CD4-positive, alpha-beta T cell (primary cell): ENCODE data around the gene C3orf20. TPM values are rescaled to one million over a fixed set of nuclear protein-coding genes. Genes with fewer than 3 reads are reported as not detected.

Source experiments
- ATAC-seq: fragments of 200-7000 bp; cut with Tn5 transposase; one replicate; pipeline ENCODE4 v1.10.0; 2022; ENCODE audit warnings: mild to moderate bottlenecking; ENCODE audit not compliant: poor library complexity
- CTCF ChIA-PET: fragments of 350-600 bp; sonication (Branson Sonifier 250); formaldehyde crosslinking; loops from one replicate; lab custom pipeline; 2021; ENCODE audit warnings: antibody characterized with exemption, inconsistent platforms; lab: Charles Lee
- POLR2A ChIA-PET: fragments of 350-600 bp; sonication (Branson Sonifier 250); formaldehyde crosslinking; loops from one replicate; lab custom pipeline; 2021; ENCODE audit warnings: antibody characterized with exemption, inconsistent platforms; lab: Charles Lee
- DNase-seq, 14 experiments: peaks; one replicate each; pipeline ENCODE4 v3.0.0-alpha.2; 2013 to 2020; ENCODE audit warnings: mixed read lengths in 2 of 14
- H3K27ac ChIP-seq, 2 donors: one replicate each; pipeline versions ENCODE4 v1.5.1 to v1.7.0; 2013; ENCODE audit warnings: low read length in 2 of 2, low read depth in 1 of 2, mild to moderate bottlenecking in 1 of 2
- H3K27me3 ChIP-seq, 2 experiments: 1 replicate in 1 of 2; 2 replicates in 1 of 2; pipeline versions ENCODE4 v1.6.1 to v1.7.0; 2013; ENCODE audit warnings: low read length in 2 of 2, control low read depth in 1 of 2, mild to moderate bottlenecking in 1 of 2, moderate library complexity in 1 of 2; ENCODE audit not compliant: insufficient read depth in 2 of 2, control insufficient read depth in 1 of 2
- H3K36me3 ChIP-seq: one replicate; pipeline ENCODE4 v1.6.1; 2013; ENCODE audit warnings: low read length, control low read depth; ENCODE audit not compliant: insufficient read depth
- H3K4me1 ChIP-seq: one replicate; pipeline ENCODE4 v1.6.1; 2013; ENCODE audit warnings: low read length, control low read depth; ENCODE audit not compliant: insufficient read depth
- H3K4me3 ChIP-seq: one replicate; pipeline ENCODE4 v1.5.1; 2013; ENCODE audit warnings: mild to moderate bottlenecking, low read length, moderate library complexity
- H3K9me3 ChIP-seq, 2 experiments: 1 replicate in 1 of 2; 2 replicates in 1 of 2; pipeline versions ENCODE4 v1.6.1 to v1.7.0; 2013; ENCODE audit warnings: low read length in 2 of 2, mild to moderate bottlenecking in 2 of 2, control low read depth in 1 of 2, moderate library complexity in 1 of 2; ENCODE audit not compliant: control insufficient read depth in 1 of 2, insufficient read depth in 1 of 2
- H3K27ac Mint-ChIP-seq: one replicate; pipeline ENCODE4 v1.8.0; 2020; ENCODE audit warnings: mixed read lengths
- H3K27me3 Mint-ChIP-seq: one replicate; pipeline ENCODE4 v1.8.0; 2021; ENCODE audit warnings: mixed read lengths
- H3K36me3 Mint-ChIP-seq: one replicate; pipeline ENCODE4 v1.8.0; 2021; ENCODE audit warnings: low read depth, mixed read lengths
- H3K4me1 Mint-ChIP-seq: one replicate; pipeline ENCODE4 v1.8.0; 2021; ENCODE audit warnings: low read depth, mixed read lengths
- H3K4me3 Mint-ChIP-seq: one replicate; pipeline ENCODE4 v1.8.0; 2020; ENCODE audit warnings: mild to moderate bottlenecking, mixed read lengths
- H3K9me3 Mint-ChIP-seq: one replicate; pipeline ENCODE4 v1.8.0; 2020; ENCODE audit warnings: mixed read lengths
- CTCF ChIP-seq: fragments of 200-600 bp; IDR thresholded peaks from one replicate; pipeline ENCODE4 v1.8.0; 2022; ENCODE audit warnings: antibody characterized with exemption, mild to moderate bottlenecking
- intact Hi-C, 2 experiments: fragments of 100-400 bp; cut with DNase I in 1 of 2; cut with micrococcal nuclease in 1 of 2; formaldehyde crosslinking; loops; one replicate each; pipeline versions ENCODE4 v1.15.1 to v1.9.0; 2023 to 2025; cut with DNase I, micrococcal nuclease
- total RNA-seq, 174 experiments: library from RNA in 2 of 174; stranded (reverse) in 2 of 174; gene quantifications; one replicate each; pipeline ENCODE4 v1.2.3 and lab custom pipeline; 2021 to 2026

C3orf20 gene
- total RNA-seq, 2 experiments from 2014 or later, result 0.14 TPM; not detected in 1

DNA sequence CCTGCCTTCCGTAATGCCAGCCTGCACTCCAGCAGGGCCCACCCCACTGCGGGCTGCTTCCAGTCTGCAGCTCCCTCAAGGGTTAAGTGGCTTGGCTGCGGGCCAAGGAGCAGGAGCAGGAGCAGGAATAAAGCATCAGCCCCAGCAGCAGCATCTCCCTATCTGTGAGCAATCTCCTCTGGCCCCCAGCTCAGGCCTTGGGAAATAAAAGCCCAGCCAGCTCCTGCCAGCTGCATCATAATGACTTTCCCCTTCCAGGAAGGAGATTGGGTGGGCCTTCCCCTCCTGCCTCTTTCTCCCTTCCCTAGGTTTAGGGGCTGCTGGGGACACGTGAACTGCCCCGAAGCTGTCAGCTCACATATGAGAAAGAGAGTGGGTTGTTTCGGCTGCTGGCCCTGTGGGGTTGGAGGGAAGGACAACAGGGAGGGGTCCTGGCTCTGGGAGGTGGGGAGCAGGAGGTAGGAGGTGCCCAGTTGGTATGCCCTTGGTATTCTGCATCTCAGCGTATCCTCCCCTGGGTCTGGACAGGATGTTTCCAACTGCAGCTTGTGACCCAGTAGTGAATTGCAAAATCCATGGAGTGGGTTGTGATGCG lies 109.2 kb downstream of the C3orf20 start:
- H3K4me1 ChIP-seq, result no peaks in the 10 kb centered on the region
- no peak overlapping the region for H3K27ac ChIP-seq
- H3K4me3 Mint-ChIP-seq, result no peak overlapping the region
- H3K27me3 ChIP-seq, result no peaks in the 10 kb centered on the region
- H3K4me3 ChIP-seq, result no peak overlapping the region
- ChIA-PET CTCF (no interaction called here), POLR2A (no interaction called here)
- DNase-seq (no peak), ATAC-seq (no peak)
- H3K36me3 ChIP-seq, result no peaks in the 10 kb centered on the region
- no peaks in the 10 kb centered on the region for H3K9me3 Mint-ChIP-seq
- H3K4me1 Mint-ChIP-seq, result no peaks in the 10 kb centered on the region
- no peak overlapping the region for H3K27ac Mint-ChIP-seq
- no peaks in the 10 kb centered on the region for H3K9me3 ChIP-seq
- no peaks in the 10 kb centered on the region for H3K36me3 Mint-ChIP-seq
- no peak for TF ChIP-seq CTCF
- peaks cover 19% of the 10 kb centered on the region for H3K27me3 Mint-ChIP-seq
- intact Hi-C loops, result no loop called here

- H3K9me3 ChIP-seq, result no peaks in the 10 kb centered on the region
Observed at GRCh38 chr3:14785207-14786155, 110.5 kb downstream of the C3orf20 start.

GRCh38 chr3:14786369-14786768 lies 111.4 kb downstream of the C3orf20 start:
- Mint-ChIP-seq H3K36me3 (no peaks in the 10 kb centered on the region), H3K27me3 (peaks cover 36% of the 10 kb centered on the region), H3K27ac (no peak overlapping the region), H3K9me3 (no peaks in the 10 kb centered on the region), H3K4me1 (no peaks in the 10 kb centered on the region), H3K4me3 (no peak overlapping the region)
- TF ChIP-seq CTCF, result no peak
- Histone ChIP-seq H3K9me3 (no peaks in the 10 kb centered on the region), H3K4me1 (peaks cover 3% of the 10 kb centered on the region), H3K27ac (no peak overlapping the region), H3K4me3 (no peak overlapping the region), H3K36me3 (no peaks in the 10 kb centered on the region), H3K27me3 (peaks cover 0 to 3% of the 10 kb centered on the region in 2 experiments)
- DNase-seq, result no peak
- ChIA-PET CTCF (no interaction called here), POLR2A (no interaction called here)
- intact Hi-C loops, result no loop called here
- no peak for ATAC-seq

More at GRCh38 chr3:14785207-14786155, 110.5 kb downstream of the C3orf20 start:
- no peak overlapping the region for H3K4me3 Mint-ChIP-seq
- Histone ChIP-seq H3K27me3 (peaks cover 0 to 3% of the 10 kb centered on the region in 2 experiments), H3K36me3 (no peaks in the 10 kb centered on the region), H3K4me1 (no peaks in the 10 kb centered on the region), H3K27ac (no peak overlapping the region), H3K4me3 (no peak overlapping the region)
- ATAC-seq (no peak), DNase-seq (no peak)
- intact Hi-C loops, result no loop called here
- ChIA-PET CTCF (no interaction called here), POLR2A (no interaction called here)
- no peaks in the 10 kb centered on the region for H3K36me3 Mint-ChIP-seq
- no peak for TF ChIP-seq CTCF
- no peaks in the 10 kb centered on the region for H3K9me3 Mint-ChIP-seq
- H3K27ac Mint-ChIP-seq, result no peak overlapping the region
- H3K27me3 Mint-ChIP-seq, result peaks cover 27% of the 10 kb centered on the region
- H3K4me1 Mint-ChIP-seq, result no peaks in the 10 kb centered on the region
